Smooth muscle cell (in vitro differentiated cells): ENCODE data around the gene TBR1. TPM values are rescaled to one million over a fixed set of nuclear protein-coding genes. Genes with fewer than 3 reads are reported as not detected.

Experiments
- DNase-seq: peaks from one replicate; lab custom pipeline; 2025; ENCODE audit not compliant: unreplicated experiment; lab: John Stamatoyannopoulos, UW
- H2AFZ ChIP-seq: fragments of 200-600 bp; sonication (generic); 2 replicates; pipeline ENCODE4 v1.6.0; 2016; ENCODE audit warnings: antibody characterized with exemption, low read depth, mild to moderate bottlenecking
- H3F3A ChIP-seq: fragments of 200-600 bp; sonication (generic); 2 replicates; pipeline ENCODE4 v1.6.0; 2017; ENCODE audit warnings: antibody characterized with exemption, low read depth
- H3K27ac ChIP-seq: fragments of 200-600 bp; sonication (generic); 2 replicates; pipeline ENCODE4 v1.5.1; 2016; ENCODE audit warnings: low read depth, mild to moderate bottlenecking
- H3K27me3 ChIP-seq: fragments of 200-600 bp; sonication (generic); 2 replicates; pipeline ENCODE4 v1.6.1; 2016; ENCODE audit warnings: low read depth, mild to moderate bottlenecking
- H3K36me3 ChIP-seq: fragments of 200-600 bp; sonication (generic); 2 replicates; pipeline ENCODE4 v1.5.1; 2016; ENCODE audit warnings: low read depth
- H3K4me1 ChIP-seq: fragments of 200-600 bp; sonication (generic); 2 replicates; pipeline ENCODE4 v1.5.1; 2016; ENCODE audit warnings: low read depth
- H3K4me2 ChIP-seq: fragments of 200-600 bp; sonication (generic); 2 replicates; pipeline ENCODE4 v1.6.0; 2016; ENCODE audit warnings: mild to moderate bottlenecking
- H3K4me3 ChIP-seq: fragments of 200-600 bp; sonication (generic); 2 replicates; pipeline ENCODE4 v1.5.1; 2016; ENCODE audit warnings: mild to moderate bottlenecking
- H3K79me2 ChIP-seq: fragments of 200-600 bp; sonication (generic); 2 replicates; pipeline ENCODE4 v1.6.0; 2016; ENCODE audit warnings: low read depth, mild to moderate bottlenecking
- H3K9ac ChIP-seq: fragments of 200-600 bp; sonication (generic); 2 replicates; pipeline ENCODE4 v1.6.0; 2016; ENCODE audit warnings: low read depth
- H3K9me3 ChIP-seq: fragments of 200-600 bp; sonication (generic); replicated peaks from 2 replicates; pipeline ENCODE4 v1.5.1; 2016; ENCODE audit warnings: low read depth
- H4K20me1 ChIP-seq: fragments of 200-600 bp; sonication (generic); 2 replicates; pipeline ENCODE4 v1.6.0; 2016; ENCODE audit warnings: low read depth
- WGBS: methylation state at CpG from one replicate; pipeline ENCODE4 v1.1.7; 2016; ENCODE audit warnings: low lambda C conversion rate; 5-methylcytosine and 5-hydroxymethylcytosine counted together
- polyA plus RNA-seq: library from polyadenylated mRNA; unstranded; fragments of >200 nt; fragmentation: Nextera tagmentation; extraction: Ambion mirVana; gene quantifications from 2 replicates; pipeline ENCODE4 v1.2.1, GENCODE V29; 2016
- total RNA-seq: library from RNA; depleted of rRNA; stranded (reverse); fragments of >200 nt; gene quantifications from 2 replicates; pipeline ENCODE4 v1.2.3, GENCODE V29; 2014
- TF ChIP-seq, protein P1 (sequence below): fragments of 200-600 bp; sonication (generic); IDR thresholded peaks from 2 replicates; pipeline ENCODE4 v1.5.1; 2017; ENCODE audit warnings: borderline replicate concordance, mild to moderate bottlenecking, antibody characterized with exemption; ENCODE audit not compliant: insufficient read depth, poor library complexity, severe bottlenecking

Gene TBR1
- total and polyA plus RNA-seq, 2 experiments from 2014 or later, result 2.3 TPM; not detected in 1

DNA sequence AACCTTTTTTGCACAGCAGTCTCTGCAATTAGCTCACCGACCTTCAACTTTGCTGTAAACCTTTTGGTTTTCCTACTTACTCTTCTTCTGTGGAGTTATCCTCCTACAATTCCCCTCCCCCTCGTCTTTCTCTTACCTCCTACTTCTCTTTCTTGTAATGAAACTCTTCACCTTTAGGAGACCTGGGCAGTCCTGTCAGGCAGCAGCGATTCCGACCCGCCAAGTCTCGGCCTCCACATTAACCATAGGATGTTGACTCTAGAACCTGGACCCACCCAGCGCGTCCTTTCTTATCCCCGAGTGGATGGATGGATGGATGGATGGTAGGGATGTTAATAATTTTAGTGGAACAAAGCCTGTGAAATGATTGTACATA, 8.3 kb downstream of the TBR1 start:
- Histone ChIP-seq H3K27ac (no peak overlapping the region), H2AFZ (no peak overlapping the region)
- TF ChIP-seq, protein P1, sequence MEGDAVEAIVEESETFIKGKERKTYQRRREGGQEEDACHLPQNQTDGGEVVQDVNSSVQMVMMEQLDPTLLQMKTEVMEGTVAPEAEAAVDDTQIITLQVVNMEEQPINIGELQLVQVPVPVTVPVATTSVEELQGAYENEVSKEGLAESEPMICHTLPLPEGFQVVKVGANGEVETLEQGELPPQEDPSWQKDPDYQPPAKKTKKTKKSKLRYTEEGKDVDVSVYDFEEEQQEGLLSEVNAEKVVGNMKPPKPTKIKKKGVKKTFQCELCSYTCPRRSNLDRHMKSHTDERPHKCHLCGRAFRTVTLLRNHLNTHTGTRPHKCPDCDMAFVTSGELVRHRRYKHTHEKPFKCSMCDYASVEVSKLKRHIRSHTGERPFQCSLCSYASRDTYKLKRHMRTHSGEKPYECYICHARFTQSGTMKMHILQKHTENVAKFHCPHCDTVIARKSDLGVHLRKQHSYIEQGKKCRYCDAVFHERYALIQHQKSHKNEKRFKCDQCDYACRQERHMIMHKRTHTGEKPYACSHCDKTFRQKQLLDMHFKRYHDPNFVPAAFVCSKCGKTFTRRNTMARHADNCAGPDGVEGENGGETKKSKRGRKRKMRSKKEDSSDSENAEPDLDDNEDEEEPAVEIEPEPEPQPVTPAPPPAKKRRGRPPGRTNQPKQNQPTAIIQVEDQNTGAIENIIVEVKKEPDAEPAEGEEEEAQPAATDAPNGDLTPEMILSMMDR, result no peak

DNA sequence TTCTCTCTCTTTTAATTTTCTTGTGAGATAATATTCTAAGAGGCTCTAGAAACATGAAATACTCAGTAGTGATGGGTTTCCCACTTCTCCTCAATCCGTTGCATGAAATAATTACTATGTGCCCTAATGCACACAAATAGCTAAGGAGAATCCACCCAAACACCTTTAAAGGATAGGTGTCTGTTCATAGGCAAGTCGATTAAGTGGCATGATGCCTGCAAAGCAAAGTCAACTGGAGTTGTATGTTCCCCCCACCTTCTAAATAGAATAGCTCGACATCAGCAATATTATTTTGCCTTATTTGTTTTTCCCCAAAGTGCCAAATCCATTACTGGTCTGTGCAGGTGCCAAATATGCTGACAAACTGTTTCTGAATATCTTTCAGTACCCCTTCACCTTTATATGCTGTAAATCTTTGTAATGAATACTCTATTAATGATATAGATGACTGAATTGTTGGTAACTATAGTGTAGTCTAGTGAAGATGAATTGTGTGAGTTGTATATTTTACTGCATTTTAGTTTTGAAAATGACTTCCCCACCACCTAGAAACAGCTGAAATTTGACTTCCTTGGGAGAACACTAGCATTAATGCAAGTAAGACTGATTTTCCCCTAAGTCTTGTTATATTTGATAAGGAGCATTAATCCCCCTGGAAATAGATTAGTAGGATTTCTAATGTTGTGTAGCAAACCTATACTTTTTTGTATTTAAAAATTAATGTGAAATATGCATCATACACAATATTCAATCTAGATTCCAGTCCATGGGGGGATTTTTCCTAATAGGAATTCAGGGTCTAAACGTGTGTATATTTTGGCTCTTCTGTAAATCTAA, 9.0 kb downstream of the TBR1 start:
- H3K9ac ChIP-seq, result no peak overlapping the region
- TF ChIP-seq, protein P1, result no peak
- H3K36me3 ChIP-seq, result no peaks in the 10 kb centered on the region
- H3K79me2 ChIP-seq, result no peaks in the 10 kb centered on the region
- WGBS, result 33% methylated on average over 4 of the region's 4 CpGs
- no peak overlapping the region for H2AFZ ChIP-seq
- no peak overlapping the region for H3K27ac ChIP-seq
- no peaks in the 10 kb centered on the region for H3K9me3 ChIP-seq
- H3F3A ChIP-seq, result no peaks in the 10 kb centered on the region
- H3K4me1 ChIP-seq, result peaks cover 4% of the 10 kb centered on the region
- H3K4me3 ChIP-seq, result no peak overlapping the region
- DNase-seq, result no peak
- H3K4me2 ChIP-seq, result no peak overlapping the region
- peaks cover 100% of the 10 kb centered on the region for H3K27me3 ChIP-seq
- no peaks in the 10 kb centered on the region for H4K20me1 ChIP-seq

More for the DNA sequence above, 8.3 kb downstream of the TBR1 start:
- H3K4me3 ChIP-seq, result peak overlapping the region; percentile 39
- no peak for DNase-seq
- WGBS, result 12% methylated on average over 9 of the region's 9 CpGs
- no peaks in the 10 kb centered on the region for H3F3A ChIP-seq
- H3K9ac ChIP-seq, result no peak overlapping the region
- H3K4me1 ChIP-seq, result peaks cover 4% of the 10 kb centered on the region
- peaks cover 100% of the 10 kb centered on the region for H3K27me3 ChIP-seq
- H3K4me2 ChIP-seq, result peak overlapping the region; percentile 84
- H3K79me2 ChIP-seq, result no peaks in the 10 kb centered on the region
- no peaks in the 10 kb centered on the region for H3K36me3 ChIP-seq
- no peaks in the 10 kb centered on the region for H4K20me1 ChIP-seq
- no peaks in the 10 kb centered on the region for H3K9me3 ChIP-seq

DNA sequence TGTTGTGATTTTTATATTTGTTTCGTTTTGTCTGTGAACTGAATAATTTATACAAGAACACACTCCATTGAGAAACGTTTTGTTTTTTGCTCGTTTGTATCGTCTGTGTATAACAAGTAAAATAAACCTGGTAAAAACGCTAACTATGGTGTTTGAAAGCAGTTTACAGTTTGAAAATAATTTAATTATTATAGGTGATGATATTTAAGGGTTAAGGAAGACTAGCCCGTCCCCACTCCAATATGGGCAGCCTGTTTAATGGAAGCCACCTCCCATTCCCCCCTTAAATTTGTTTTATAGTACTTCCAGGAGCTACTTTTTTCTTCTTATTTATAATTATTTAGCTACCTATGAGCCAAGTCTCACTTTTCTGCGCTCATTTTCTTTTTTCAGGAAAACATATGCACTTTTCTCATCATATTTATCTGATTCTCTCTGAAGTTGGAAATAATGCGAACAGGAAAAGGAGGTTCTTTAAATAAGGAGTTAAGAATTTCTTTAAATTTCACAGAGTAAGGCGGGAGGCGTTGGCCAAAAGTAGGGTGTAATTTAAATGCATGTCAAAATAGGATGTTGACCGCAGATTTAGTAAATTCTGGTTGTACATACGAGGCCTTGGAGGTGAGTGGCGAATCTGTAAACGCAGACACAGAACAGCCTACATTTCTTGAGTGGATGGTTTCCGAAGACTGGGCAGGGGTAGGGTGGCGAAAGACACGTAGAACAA, 9.8 kb downstream of the TBR1 start:
- no peak overlapping the region for H3K4me2 ChIP-seq
- H3K27ac ChIP-seq, result no peak overlapping the region
- TF ChIP-seq, protein P1, result no peak
- H3K4me3 ChIP-seq, result no peak overlapping the region
- H2AFZ ChIP-seq, result no peak overlapping the region
- DNase-seq, result no peak
- no peaks in the 10 kb centered on the region for H3K36me3 ChIP-seq
- H3F3A ChIP-seq, result no peaks in the 10 kb centered on the region
- no peaks in the 10 kb centered on the region for H3K79me2 ChIP-seq
- peaks cover 100% of the 10 kb centered on the region for H3K27me3 ChIP-seq
- peaks cover 4% of the 10 kb centered on the region for H3K4me1 ChIP-seq
- no peak overlapping the region for H3K9ac ChIP-seq
- no peaks in the 10 kb centered on the region for H4K20me1 ChIP-seq
- whole genome bisulfite sequencing, result 37% methylated on average over 17 of the region's 17 CpGs
- no peaks in the 10 kb centered on the region for H3K9me3 ChIP-seq
